Measurements from ENCODE around the gene PSMB4.

- TF ChIP-seq, protein P1, sequence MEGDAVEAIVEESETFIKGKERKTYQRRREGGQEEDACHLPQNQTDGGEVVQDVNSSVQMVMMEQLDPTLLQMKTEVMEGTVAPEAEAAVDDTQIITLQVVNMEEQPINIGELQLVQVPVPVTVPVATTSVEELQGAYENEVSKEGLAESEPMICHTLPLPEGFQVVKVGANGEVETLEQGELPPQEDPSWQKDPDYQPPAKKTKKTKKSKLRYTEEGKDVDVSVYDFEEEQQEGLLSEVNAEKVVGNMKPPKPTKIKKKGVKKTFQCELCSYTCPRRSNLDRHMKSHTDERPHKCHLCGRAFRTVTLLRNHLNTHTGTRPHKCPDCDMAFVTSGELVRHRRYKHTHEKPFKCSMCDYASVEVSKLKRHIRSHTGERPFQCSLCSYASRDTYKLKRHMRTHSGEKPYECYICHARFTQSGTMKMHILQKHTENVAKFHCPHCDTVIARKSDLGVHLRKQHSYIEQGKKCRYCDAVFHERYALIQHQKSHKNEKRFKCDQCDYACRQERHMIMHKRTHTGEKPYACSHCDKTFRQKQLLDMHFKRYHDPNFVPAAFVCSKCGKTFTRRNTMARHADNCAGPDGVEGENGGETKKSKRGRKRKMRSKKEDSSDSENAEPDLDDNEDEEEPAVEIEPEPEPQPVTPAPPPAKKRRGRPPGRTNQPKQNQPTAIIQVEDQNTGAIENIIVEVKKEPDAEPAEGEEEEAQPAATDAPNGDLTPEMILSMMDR (IDR thresholded peaks at IDR 0.05), result no peak
- no peak for TF ChIP-seq ZFX (IDR thresholded peaks at IDR 0.05; ENCODE audit: borderline replicate concordance)
Measured at GRCh38 chr1:151407304-151407703, 7.9 kb downstream of the PSMB4 start.
